Measurements from ENCODE around the gene OR2AG1.

The OR2AG1 gene

GRCh38 chr11:6738590-6738989 is 44.2 kb upstream of the OR2AG1 start:
- no peak for DNase-seq (ENCODE audit: low spot score)
- no peak for TF ChIP-seq CTCF (IDR thresholded peaks at IDR 0.05; ENCODE audit: extremely low read depth, missing control alignments)

- no peak for DNase-seq (ENCODE audit: low spot score)
- TF ChIP-seq CTCF (IDR thresholded peaks at IDR 0.05; ENCODE audit: extremely low read depth, missing control alignments), result no peak
These were observed 40.6 kb upstream of the OR2AG1 start for GRCh38 chr11:6742260-6742659.

GRCh38 chr11:6745018-6745417 is 37.8 kb upstream of the OR2AG1 start:
- DNase-seq (ENCODE audit: low spot score), result no peak
- no peak for TF ChIP-seq CTCF (IDR thresholded peaks at IDR 0.05; ENCODE audit: extremely low read depth, missing control alignments)

- DNase-seq (ENCODE audit: low spot score), result peak; percentile 36
- no peak for TF ChIP-seq CTCF (IDR thresholded peaks at IDR 0.05; ENCODE audit: extremely low read depth, missing control alignments)
These were observed 37.3 kb upstream of the OR2AG1 start for GRCh38 chr11:6745465-6746015.

GRCh38 chr11:6746086-6746618 is 36.7 kb upstream of the OR2AG1 start:
- peak; percentile 44 for DNase-seq (ENCODE audit: low spot score)

GRCh38 chr11:6746626-6747025 is 36.2 kb upstream of the OR2AG1 start:
- no peak for DNase-seq (ENCODE audit: low spot score)
- TF ChIP-seq CTCF (IDR thresholded peaks at IDR 0.05; ENCODE audit: extremely low read depth, missing control alignments), result no peak

More at GRCh38 chr11:6746086-6746618, 36.7 kb upstream of the OR2AG1 start:
- no peak for TF ChIP-seq CTCF (IDR thresholded peaks at IDR 0.05; ENCODE audit: extremely low read depth, missing control alignments)

- no peak for DNase-seq (ENCODE audit: low spot score)
- TF ChIP-seq CTCF (IDR thresholded peaks at IDR 0.05; ENCODE audit: extremely low read depth, missing control alignments), result no peak
These were observed 35.6 kb upstream of the OR2AG1 start for GRCh38 chr11:6747097-6747668.
